H1 (cell line): Measurements from ENCODE around the gene INPP5K. TPM values are rescaled to one million over a fixed set of nuclear protein-coding genes. Genes with fewer than 3 reads are reported as not detected.

Experiments
- CBX8 ChIP-seq: fragments of 300-800, 300-1000 bp; sonication (generic); IDR thresholded peaks from 2 replicates; pipeline ENCODE4 v1.7.1; 2016; ENCODE audit warnings: low read depth, low read length, borderline replicate concordance
- CHD2 ChIP-seq: IDR thresholded peaks from 2 replicates; pipeline ENCODE4 v1.6.1; 2012; ENCODE audit warnings: low read length, improper control_type of control experiment
- FOSL1 ChIP-seq: IDR thresholded peaks from 2 replicates; pipeline ENCODE4 v1.6.1; 2011; ENCODE audit warnings: mild to moderate bottlenecking, low read depth, low read length, moderate library complexity; ENCODE audit not compliant: insufficient read depth
- RFX5 ChIP-seq: IDR thresholded peaks from 2 replicates; pipeline ENCODE4 v1.6.1; 2011; ENCODE audit warnings: low read depth, low read length, improper control_type of control experiment, borderline replicate concordance
- polyA plus RNA-seq, 7 experiments: library from polyadenylated mRNA; depleted of rRNA in 3 of 7; stranded (reverse) in 5 of 7; unstranded in 2 of 7; fragments of >200 nt in 5 of 7; fragments of 200-250 nt in 2 of 7; gene quantifications; 1 replicate in 5 of 7; 2 replicates in 1 of 7; 4 replicates in 1 of 7; pipeline versions ENCODE4 v1.2.1 to v1.2.3, GENCODE V29; 2011 to 2013; ENCODE audit warnings: missing spikeins in 2 of 7, mixed read lengths in 2 of 7
- total RNA-seq: library from RNA; stranded (reverse); fragmentation: NEBNext Ultra II Directional; extraction: Animal tissue kit (Norgen Biotek cat#: 25700); gene quantifications from 2 replicates; pipeline ENCODE4 v1.2.1, GENCODE V29; 2021

INPP5K gene
- total and polyA plus RNA-seq, 2 of the 8 experiments (the other 6 are each of a cell fraction or from before 2014, with no cell fraction given): 21.0 to 24.1 TPM

DNA sequence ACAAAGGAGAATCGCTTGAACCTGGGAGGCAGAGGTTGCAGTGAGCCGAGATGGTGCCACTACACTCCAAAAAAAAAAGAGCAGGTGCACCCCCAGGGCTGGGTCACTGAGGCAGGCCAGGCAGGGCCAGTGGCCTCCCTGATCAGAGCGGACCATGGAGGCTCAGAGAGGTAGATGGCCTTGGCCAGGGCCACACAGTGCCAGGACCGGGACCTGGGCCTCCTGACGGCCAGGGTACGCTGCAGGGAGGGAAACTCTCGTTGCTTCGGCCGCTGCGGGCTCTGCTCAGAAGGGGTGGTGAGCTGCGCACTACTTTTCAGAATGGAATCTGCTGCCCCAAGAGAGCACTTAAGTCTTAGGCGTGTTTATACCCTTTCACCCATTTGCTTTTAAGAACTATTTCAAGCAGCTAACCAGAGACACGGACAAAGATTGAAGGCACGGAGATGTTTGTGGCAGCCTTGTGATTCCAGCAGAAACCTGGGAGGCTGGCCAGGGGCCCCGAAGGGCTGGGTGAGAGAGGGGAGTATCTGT lies 41.0 kb downstream of the INPP5K start (continued):
- TF ChIP-seq RFX5 (no peak), CBX8 (no peak), CHD2 (no peak), FOSL1 (no peak)
